ENCODE measurements around the gene ROR2. TPM values are rescaled to one million over a fixed set of nuclear protein-coding genes. Genes with fewer than 3 reads are reported as not detected.

ROR2 gene
- total and polyA plus RNA-seq, 4 donors: 0.13 to 0.84 (median 0.52) TPM

- TF ChIP-seq JUND (IDR thresholded peaks at IDR 0.05): no peak
- TF ChIP-seq ZBTB33 (IDR thresholded peaks at IDR 0.05): no peak
- no peak for TF ChIP-seq ATF3 (IDR thresholded peaks at IDR 0.05)
- no peak for TF ChIP-seq FOXA1 (IDR thresholded peaks at IDR 0.05)
- no peak for TF ChIP-seq FOXA2 (IDR thresholded peaks at IDR 0.05)
- TF ChIP-seq GABPA (IDR thresholded peaks at IDR 0.05 in 1 of 2, conservative IDR thresholded peaks at IDR 0.05 in 1 of 2): no peak
- TF ChIP-seq CTCF (IDR thresholded peaks at IDR 0.05; ENCODE audit: low read depth, low read length, missing input control): no peak
- TF ChIP-seq HNF4G (IDR thresholded peaks at IDR 0.05): no peak
- no peak for TF ChIP-seq MAX (IDR thresholded peaks at IDR 0.05)
- TF ChIP-seq SP1 (IDR thresholded peaks at IDR 0.05): no peak
- no peak for TF ChIP-seq TAF1 (conservative IDR thresholded peaks at IDR 0.05)
- no peak for TF ChIP-seq RAD21 (IDR thresholded peaks at IDR 0.05)
- H3K27me3 ChIP-seq (ENCODE audit: control insufficient read depth in 4 of 4, insufficient read depth in 4 of 4, low read length in 3 of 4): peaks cover 0 to 2% (median 0%) of the 10 kb centered on the region in 4 donors
- WGBS: 95% methylated on average over 9 of the region's 9 CpGs
- no peak overlapping the region for H3K27ac ChIP-seq (ENCODE audit: low read depth in 1 of 2, low read length in 2 of 2)
- peaks cover 0 to 4% (median 0%) of the 10 kb centered on the region in 4 donors for H3K4me1 ChIP-seq (ENCODE audit: control insufficient read depth in 4 of 4, insufficient read depth in 4 of 4, low read length in 3 of 4)
- no peak overlapping the region for H3K9ac ChIP-seq (ENCODE audit: low read depth in 1 of 2, low read length in 2 of 2)
- H3K9me3 ChIP-seq (ENCODE audit: control insufficient read depth in 4 of 4, low read length in 3 of 4): no peaks in the 10 kb centered on the region
- no peak overlapping the region for H3K4me3 ChIP-seq (ENCODE audit: low read depth in 1 of 3, low read length in 3 of 3)
- DNase-seq (ENCODE audit: low spot score): no peak
- no peaks in the 10 kb centered on the region for H3K36me3 ChIP-seq (ENCODE audit: control insufficient read depth in 4 of 4, insufficient read depth in 3 of 4, low read depth in 1 of 4, low read length in 3 of 4)
These were observed 269.9 kb downstream of the ROR2 start for GRCh38 chr9:91680106-91680505.

GRCh38 chr9:91678807-91679580 lies 271.0 kb downstream of the ROR2 start:
- WGBS: 73% methylated on average over 8 of the region's 8 CpGs
- H3K27me3 ChIP-seq (ENCODE audit: control insufficient read depth in 4 of 4, insufficient read depth in 4 of 4, low read length in 3 of 4): peaks cover 0 to 2% (median 1%) of the 10 kb centered on the region in 4 donors
- no peak for TF ChIP-seq HNF4G (IDR thresholded peaks at IDR 0.05)
- TF ChIP-seq TAF1 (conservative IDR thresholded peaks at IDR 0.05): no peak
- no peak for TF ChIP-seq ZBTB33 (IDR thresholded peaks at IDR 0.05)
- TF ChIP-seq CTCF (IDR thresholded peaks at IDR 0.05; ENCODE audit: low read depth, low read length, missing input control): no peak
- no peak for TF ChIP-seq RXRA (IDR thresholded peaks at IDR 0.05)
- no peak for TF ChIP-seq RAD21 (IDR thresholded peaks at IDR 0.05)
- TF ChIP-seq JUND (IDR thresholded peaks at IDR 0.05): no peak
- TF ChIP-seq FOXA2 (IDR thresholded peaks at IDR 0.05): no peak
- TF ChIP-seq YY1 (IDR thresholded peaks at IDR 0.05): no peak
- no peak for TF ChIP-seq SP1 (IDR thresholded peaks at IDR 0.05)
- no peak for TF ChIP-seq NR2F2 (IDR thresholded peaks at IDR 0.05)
- TF ChIP-seq GABPA (IDR thresholded peaks at IDR 0.05 in 1 of 2, conservative IDR thresholded peaks at IDR 0.05 in 1 of 2): no peak
- TF ChIP-seq MAX (IDR thresholded peaks at IDR 0.05): no peak
- no peak for TF ChIP-seq REST (IDR thresholded peaks at IDR 0.05)
- no peak for TF ChIP-seq HNF4A (conservative IDR thresholded peaks at IDR 0.05)

More at GRCh38 chr9:91678807-91679580, 271.0 kb downstream of the ROR2 start:
- Histone ChIP-seq H3K9ac (ENCODE audit: low read depth in 1 of 2, low read length in 2 of 2) (no peak overlapping the region), H3K4me1 (ENCODE audit: control insufficient read depth in 4 of 4, insufficient read depth in 4 of 4, low read length in 3 of 4) (peaks cover 0 to 4% (median 0%) of the 10 kb centered on the region in 4 donors), H3K27ac (ENCODE audit: low read depth in 1 of 2, low read length in 2 of 2) (no peak overlapping the region), H3K4me3 (ENCODE audit: low read depth in 1 of 3, low read length in 3 of 3) (no peak overlapping the region), H3K9me3 (ENCODE audit: control insufficient read depth in 4 of 4, low read length in 3 of 4) (no peaks in the 10 kb centered on the region), H3K36me3 (ENCODE audit: control insufficient read depth in 4 of 4, insufficient read depth in 3 of 4, low read depth in 1 of 4, low read length in 3 of 4) (no peaks in the 10 kb centered on the region)
- DNase-seq (ENCODE audit: low spot score): no peak

All from liver (tissue), 9 donors.